SKM-1 treated with dmso at 0.1 percent for 144 hours (cell line): ENCODE results near the gene PLEKHA5.

ENCODE experiments used
- DNase-seq: peaks from one replicate; lab custom pipeline; 2025; ENCODE audit not compliant: unreplicated experiment; lab: John Stamatoyannopoulos, UW

PLEKHA5 gene

DNA sequence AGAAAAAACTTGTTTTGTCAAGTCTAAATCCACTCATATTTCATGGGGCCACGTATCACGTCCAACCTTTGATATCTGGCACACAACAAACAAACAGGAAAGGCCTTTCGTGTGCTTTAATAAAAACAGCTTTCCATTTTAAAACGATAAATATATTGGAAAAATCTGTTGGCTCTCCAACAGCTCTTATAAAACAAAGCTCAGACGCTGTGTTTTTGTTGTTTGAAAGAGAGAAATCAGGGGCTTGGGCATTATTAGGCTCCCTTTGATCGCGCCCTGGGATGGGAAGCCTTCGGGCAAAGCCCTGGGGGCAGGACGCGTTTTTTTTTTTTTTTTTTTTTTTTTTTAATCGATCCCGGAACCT, 429 bp upstream of the PLEKHA5 start:
- no peak for DNase-seq

GRCh38 chr12:19130224-19131024, 891 bp downstream of the PLEKHA5 start:
- DNase-seq, result no peak

GRCh38 chr12:19131025-19131444, 1.5 kb downstream of the PLEKHA5 start:
- no peak for DNase-seq

- no peak for DNase-seq
Measured at GRCh38 chr12:19138551-19138950, 9.0 kb downstream of the PLEKHA5 start.

- DNase-seq, result no peak
Measured at GRCh38 chr12:19138956-19139355, 9.4 kb downstream of the PLEKHA5 start.

DNA sequence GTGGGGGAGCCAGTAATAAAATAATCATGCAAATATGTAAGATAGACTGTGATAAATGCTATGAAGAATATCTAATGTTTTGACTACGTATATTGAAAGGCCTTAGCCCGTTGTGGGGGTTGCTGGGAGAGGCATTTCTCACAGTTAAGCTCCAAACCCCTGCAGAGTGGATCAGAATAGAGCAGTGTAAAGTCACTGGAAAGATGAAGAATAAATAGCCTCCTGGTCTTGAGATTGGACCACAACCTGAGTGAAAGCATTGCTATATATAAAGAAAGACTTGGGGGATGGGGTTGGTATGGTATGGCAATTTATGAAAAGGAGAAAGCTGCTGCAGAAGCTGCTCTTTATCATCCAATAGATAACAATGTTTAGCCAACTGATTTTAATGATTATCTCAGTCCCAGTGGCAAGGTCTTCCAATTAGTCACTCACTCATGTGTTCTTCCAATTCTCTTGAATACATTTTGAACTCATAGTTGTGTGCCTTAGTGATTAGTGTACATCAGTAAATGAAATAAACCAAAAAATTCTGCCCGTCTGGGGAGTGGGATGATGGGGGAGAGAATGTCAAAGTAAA, 10.2 kb downstream of the PLEKHA5 start:
- no peak for DNase-seq

DNA sequence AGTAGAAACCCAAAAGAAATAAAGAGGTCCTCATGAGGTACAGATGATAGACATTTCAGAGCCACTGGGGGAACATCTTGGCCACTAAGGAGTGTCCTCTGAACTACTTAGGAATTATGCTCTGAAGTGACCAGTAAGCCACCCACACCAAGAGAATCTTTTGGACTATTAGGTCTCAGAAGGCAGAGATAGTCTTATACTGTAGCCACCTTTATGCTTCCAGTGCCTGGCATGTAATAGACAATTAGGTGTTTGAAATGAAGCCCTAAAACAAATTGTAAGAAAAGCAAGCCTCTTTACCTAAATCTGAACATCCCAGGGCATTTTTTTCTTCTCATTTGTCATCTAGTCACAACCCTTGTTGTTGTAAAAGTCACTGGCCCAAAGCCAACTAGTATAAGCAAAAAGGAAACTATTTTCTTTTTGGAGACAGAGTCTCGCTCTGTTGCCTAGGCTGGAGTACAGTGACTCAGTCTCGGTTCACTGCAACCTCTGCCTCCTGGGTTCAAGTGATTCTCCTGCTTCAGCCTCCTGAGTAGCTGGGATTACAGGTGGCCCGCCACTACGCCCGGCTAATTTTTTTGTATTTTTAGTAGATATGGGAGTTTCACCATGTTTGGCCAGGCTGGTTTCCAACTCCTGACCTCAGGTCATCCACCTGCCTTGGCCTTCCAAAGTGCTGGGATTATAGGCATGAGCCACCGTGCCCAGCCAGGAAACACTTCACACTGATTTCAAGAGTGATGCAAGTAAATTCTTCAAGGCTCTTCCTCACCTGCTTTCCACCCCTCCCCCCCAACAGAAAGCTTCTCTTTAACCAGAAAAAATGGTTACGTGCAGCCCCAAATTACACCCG, 11.1 kb downstream of the PLEKHA5 start:
- DNase-seq, result no peak

DNA sequence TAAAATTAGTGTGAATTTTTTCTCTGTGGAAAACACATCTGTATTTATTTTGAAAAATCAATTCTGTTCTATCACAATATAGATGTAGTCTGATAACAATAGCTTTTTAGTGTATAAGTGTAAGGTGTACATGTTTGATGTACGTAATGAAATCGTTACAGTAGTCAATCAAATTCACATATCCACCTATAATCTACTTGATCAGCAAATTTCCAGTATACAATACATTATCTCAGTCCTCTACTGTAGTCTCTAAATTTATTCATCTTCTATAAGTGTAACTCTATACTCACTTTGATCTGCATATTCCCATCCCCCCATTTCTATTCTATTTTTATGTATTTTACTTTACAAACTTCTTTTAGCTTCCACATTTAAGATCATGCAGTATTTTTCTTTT, 13.0 kb downstream of the PLEKHA5 start:
- DNase-seq, result no peak

GRCh38 chr12:19144287-19144686, 14.8 kb downstream of the PLEKHA5 start:
- DNase-seq, result no peak

- DNase-seq, result no peak
Measured at GRCh38 chr12:19144985-19145384, 15.5 kb downstream of the PLEKHA5 start.

DNA sequence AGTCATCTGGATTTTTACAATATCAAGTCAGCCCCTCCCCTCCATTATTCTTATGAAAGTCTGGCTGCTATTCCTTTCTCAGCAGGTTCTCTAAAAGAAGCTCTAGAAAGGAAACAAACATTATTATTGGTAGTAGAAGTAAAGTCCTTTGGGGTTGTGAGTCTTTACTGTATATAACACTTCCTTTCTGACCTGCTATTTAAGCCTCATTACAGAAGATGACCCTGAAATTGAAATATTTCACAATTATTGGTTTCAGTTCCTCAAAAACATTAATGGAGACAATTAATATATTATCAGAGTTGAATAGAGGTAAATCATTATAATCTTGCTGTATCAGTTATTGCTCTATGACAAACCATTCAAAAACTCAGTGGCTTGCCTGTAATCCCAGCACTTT, 19.3 kb downstream of the PLEKHA5 start:
- DNase-seq, result no peak

DNA sequence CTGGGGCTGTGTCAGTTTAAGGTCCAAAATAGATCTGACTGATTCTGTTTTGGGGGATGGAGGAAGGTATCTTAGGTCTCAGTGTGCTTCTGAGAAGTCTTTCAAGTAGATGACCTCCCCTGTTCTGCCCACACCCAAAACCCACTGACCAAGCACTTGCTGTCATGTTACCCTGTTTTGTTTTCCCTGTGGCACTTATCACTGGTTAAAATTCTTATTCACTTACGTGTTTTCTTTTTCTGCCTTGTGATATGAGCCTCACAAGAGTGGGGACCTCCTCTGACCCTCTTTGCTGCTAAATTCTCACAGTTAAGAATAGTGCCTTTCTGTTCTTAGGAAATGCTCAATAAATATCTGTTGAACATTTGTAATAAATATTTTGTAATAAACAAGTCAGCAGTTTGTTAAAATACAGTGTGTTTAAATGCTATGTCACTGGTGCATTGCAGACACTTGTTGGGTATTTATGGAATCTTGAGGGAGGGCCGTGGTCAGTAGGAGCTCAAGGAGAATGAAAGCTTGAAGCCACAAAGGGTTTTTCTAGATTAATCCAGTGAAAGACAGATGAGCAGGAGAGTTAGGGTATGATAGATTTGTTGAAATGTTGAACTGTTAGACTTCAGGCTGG, 20.9 kb downstream of the PLEKHA5 start:
- DNase-seq, result no peak

GRCh38 chr12:19151298-19151697, 21.8 kb downstream of the PLEKHA5 start:
- no peak for DNase-seq

GRCh38 chr12:19153396-19153795, 23.9 kb downstream of the PLEKHA5 start:
- no peak for DNase-seq

GRCh38 chr12:19154686-19155085, 25.2 kb downstream of the PLEKHA5 start:
- DNase-seq, result no peak

- no peak for DNase-seq
Measured at GRCh38 chr12:19155981-19156734, 26.6 kb downstream of the PLEKHA5 start.

DNA sequence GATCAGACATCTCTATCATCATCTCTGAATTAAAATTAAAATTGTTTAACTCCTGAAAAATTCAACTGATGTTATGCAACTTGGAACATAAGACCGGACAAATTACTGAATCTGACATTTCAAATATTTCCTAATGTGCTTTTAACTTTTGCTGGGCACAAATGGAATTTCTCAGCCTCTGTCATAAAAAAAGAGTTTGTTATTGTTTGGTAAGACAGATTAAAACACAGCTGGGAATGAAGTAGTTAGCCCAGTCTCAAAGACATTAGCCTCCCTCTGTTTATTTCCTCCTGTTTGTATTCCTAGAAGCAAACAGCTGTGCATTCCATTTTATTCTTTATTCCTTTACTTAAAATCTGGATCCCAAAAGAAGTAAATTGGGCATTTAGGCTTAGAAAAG, 29.4 kb downstream of the PLEKHA5 start:
- no peak for DNase-seq

DNA sequence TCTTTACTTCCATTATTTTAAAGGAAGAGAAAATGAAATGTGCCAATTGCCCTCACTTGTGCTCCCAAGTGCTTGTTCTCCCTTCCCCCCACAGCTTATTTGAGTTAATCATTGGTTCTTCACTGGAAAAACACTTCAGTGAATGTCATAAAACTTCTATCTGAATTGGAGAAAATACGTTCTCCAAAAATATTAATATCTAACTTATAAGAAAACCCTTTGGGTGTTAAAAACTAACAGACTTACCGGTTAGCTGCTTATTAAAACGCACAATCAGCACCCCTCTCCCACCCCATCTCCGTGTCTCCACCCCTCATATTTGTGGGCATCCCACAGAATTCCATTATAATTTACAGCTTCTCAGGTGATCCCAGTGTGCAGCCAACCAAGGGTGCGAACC, 31.7 kb downstream of the PLEKHA5 start:
- DNase-seq, result no peak

DNA sequence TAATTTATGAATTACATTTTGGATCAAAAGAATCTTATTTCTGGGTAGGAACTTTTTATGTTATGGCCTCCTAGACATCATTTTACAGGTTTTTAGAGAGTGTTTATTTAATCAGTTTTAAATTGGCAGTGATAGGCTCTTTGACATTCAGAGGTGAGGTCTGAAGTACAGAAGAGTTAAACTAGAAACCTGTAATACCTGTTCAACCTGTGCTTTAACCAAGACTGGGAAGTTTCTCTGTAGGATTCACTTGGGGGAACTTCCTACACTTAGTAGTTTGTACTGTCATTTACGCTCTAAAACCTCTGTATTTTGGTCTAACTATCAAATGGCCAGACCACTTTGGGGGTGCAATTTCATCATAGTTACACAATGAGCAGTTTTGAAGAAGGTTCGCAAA, 35.9 kb downstream of the PLEKHA5 start:
- DNase-seq, result no peak

DNA sequence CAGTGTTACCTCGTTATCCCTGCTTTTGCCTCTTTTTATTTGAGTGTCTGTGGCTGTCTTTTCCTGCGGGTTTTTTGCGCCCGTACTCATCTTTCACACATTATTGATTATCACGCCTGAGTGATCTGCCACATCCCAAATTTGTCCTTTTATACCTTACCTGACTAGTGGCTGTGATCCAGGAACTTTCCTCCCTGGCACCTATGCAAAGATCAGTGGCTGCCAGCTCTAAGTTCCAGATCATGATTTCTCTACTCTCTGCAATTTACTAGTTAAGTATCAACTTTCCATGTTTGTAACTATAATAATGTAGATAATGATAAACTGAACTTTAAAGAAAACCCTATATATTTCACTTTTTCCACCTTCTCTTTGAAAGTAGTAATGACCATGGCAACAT, 36.9 kb downstream of the PLEKHA5 start:
- DNase-seq, result no peak

GRCh38 chr12:19166956-19167355, 37.4 kb downstream of the PLEKHA5 start:
- no peak for DNase-seq
